HG03521 (cell line): ENCODE measurements around the gene SSH2.
"Not testable (repeated sequence)": the region's sequence is repeated elsewhere in the genome, so short reads cannot be mapped to it uniquely, and the experiment has no call there.

Experiments used
- ATAC-seq: cut with Tn5 transposase; IDR thresholded peaks from one replicate; pipeline ENCODE4 v1.9.1; 2021; ENCODE audit warnings: mild to moderate bottlenecking, moderate library complexity; ENCODE audit not compliant: unreplicated experiment

Gene SSH2

DNA sequence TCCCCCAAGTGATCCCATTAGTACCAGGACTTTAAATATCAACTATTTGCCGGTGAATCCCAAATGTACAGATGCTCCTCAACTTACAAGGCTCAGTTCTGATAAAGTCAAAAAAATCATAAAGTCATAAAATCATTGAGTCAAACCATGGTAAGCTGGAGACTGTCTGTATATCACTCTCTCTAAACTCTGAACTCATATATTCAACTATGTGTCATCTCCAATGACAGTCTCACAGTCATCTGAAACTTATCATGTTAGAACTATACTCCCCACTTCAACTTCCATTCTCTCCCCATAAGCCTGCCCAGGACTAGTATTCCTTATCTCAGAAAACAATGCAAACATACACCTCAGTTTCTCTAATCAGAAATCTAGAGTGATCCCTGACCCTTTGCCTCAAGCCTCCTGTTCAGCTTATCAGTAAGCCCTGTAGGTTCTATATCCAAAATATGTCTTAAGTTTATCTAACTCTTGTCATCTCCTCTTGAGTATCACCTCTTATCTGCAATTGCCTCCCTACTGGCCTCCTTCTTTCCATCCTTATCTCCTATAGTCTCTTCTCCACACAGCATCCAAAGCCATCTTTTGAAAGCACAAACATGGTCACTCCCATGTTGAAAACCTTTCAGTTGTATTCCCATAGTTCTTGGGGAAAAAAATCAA is 55.0 kb downstream of the SSH2 start:
- no peak for ATAC-seq

DNA sequence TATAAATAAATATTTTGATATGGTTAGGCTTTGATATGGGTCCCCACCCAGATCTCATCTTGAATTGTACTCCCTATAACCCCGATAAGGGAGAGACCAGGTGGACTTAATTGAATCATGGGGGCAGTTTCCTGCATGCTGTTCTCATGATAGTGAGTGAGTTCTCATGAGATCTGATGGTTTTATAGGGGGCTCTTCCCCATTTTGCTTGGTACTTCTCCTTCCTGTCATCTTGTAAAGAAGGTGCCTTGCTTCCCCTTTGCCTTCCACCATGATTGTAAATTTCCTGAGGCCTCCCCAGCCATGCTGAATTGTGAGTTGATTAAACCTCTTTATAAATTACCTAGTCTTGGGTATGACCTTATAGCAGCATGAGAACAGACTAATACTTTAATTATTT is 55.7 kb downstream of the SSH2 start:
- ATAC-seq = not testable (repeated sequence)

DNA sequence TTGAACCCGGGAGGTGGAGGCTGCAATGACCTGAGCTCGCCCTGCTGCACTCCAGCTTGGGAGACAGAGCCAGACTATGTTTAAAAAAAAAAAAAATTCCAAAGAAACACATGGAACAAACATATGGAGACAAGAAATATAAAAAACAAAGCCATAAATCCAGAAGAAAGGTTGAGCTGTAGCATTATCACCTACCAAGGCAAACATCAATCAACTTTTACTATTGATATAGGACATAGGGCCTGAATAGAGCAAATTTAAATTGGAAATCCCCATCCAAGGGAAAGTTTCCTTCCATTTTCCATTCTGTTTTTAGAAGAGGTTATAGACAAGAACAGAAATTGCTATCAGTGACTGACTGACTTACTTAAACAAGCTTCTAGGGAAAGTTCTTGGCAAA is 56.6 kb downstream of the SSH2 start:
- no peak for ATAC-seq

DNA sequence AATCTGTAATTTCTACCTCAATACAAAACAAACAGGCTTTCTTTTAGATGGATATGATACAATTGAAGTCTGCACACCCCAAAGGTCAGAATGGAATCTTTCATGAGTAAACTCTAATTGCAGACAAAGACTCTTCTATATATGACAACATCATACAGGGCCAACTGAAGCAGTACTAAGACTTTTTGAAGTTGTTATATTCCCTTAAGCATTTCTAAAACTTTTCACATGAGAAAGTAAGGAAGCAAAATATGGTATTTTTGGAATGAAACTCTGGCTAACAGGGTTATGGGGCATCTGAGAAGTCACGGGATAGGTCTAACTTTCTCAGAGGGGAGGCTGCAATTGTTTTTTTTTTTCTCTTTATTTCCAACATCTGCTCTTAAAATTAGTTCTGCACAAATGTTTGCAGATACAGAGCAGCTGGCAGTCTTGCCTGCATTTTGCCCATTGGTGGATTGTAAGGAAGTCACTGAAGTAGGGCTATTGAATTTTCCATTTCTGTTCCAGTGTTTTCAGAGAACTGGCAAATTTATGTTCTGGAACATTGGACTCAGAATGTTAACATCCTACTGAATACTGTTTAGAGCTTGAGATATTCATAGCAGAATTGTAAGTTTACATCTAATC is 59.1 kb downstream of the SSH2 start:
- no peak for ATAC-seq

DNA sequence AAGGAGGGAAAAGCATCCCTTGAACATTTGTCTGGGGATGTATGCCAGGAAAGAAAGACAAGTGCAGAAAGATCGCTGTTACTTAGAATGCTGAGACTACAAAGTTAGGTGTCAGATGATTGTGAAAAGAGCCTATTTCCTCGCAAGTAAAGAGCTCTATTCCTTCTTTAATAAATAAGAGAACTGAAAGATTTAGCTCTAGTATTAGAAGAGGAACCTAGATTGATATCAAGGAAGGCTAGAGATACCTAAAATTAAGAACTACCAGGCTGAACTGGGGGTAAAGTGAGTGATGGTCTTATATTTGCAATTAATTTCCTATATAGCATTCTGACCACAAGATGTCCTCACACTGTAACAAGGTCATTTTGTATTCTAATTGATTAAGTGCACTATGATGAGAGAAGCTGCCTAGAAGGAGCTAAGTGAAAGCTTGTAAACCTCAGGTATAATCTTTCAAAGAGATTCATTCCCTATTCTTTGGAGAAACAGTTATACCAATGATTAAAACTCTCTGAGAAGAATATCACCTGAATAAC is 62.3 kb downstream of the SSH2 start:
- ATAC-seq = no peak

DNA sequence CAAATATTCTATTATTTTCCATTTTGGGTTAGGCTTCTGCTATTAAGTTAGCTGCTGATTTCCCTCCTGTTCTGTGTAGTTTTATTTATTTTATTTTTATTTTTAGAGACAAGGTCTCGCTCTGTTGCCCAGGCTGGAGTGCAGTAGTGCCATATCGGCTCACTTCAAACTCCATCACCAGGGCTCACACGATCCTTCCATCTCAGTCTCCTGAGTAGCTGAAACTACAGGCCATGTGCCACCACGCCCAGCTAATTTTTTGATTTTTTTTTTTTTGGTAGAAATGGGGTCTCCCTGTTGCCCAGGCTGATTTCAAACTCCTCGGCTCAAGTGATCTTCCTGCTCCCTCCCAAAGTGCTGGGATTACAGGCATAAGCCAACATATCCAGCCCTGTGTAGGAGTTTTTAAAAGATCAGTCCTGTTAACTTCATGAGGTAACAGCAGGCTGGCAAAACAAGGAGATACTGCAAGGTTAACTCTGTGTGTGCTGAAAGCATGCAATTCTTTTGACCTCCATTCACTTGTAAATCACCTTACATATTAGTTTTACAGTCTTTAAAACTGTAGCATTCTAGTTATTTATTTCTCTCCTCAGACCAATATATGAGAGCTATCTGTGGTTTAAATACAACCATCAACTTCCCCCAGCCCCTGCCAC is 63.2 kb downstream of the SSH2 start:
- no peak for ATAC-seq

DNA sequence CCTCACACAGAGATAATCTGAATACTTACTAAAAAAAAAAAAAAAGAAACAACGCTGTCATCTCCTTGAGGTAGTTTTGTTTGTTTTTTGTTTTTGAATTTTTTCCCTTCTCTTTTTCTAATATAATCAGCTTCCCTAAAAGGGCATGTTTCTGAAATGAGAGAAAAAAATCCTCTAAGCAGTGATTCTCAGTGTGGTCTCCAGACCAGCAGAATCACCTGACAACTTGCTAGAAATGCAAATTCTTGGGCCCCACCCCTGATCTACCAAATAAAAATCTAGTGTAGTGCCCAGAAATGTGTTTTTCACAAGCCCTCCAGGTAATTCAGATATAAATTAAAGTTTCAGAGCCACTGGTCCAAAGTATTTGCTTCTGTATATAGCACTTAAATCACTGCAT is 65.4 kb downstream of the SSH2 start:
- no peak for ATAC-seq

DNA sequence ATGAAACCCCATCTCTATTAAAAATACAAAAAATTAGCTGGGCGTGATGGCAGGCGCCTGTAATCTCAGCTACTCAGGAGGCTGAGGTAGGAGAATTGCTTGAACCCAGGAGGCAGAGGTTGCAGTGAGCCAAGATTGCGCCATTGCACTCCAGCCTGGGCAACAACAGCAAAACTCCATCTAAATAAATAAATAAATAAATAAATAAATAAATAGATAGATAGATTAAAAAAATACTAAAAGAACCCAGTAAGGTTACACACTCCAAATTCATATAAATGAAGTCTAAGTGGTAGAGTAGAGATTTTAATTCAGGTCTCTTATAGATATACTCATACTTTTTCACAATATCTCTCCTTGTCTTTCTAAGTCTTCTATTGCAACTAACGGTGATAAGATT is 65.9 kb downstream of the SSH2 start:
- ATAC-seq = not testable (repeated sequence)

DNA sequence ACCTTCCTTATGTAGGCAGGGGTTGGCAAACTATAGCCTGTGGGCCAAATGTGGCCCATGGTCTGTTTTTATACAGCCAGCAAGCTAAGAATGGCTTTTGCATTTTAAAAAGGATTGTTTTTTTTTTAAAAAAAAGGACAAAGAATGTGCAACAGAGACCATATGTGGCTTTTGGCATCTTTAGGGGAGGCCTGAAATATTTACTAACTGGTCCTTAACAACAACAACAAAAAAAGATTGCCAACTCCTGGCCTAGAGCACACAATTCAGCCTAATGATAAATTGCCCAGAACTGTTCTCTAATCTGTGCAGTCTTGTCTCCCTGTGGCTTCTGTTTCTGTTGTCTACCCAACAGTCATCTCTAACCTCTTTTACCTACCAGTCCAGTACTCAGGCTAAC is 67.1 kb downstream of the SSH2 start:
- no peak for ATAC-seq

DNA sequence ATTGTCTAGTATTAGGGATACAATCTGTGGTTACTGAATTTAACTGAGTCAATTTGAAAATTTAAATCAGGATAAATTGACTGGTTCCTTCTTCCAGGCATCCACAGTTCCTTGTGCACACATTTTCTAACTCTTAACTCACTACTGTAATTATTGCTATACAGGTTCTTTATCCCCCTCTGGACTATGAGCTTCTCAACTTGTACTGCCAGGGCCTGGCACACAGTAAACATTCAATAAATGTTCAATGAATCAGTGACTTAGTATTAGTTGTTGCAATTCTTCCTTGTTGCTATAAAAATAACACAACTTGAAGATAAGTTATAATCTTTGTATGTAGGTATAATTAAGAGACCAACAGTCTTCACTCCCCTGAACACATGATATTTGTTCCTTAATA is 67.9 kb downstream of the SSH2 start:
- no peak for ATAC-seq

DNA sequence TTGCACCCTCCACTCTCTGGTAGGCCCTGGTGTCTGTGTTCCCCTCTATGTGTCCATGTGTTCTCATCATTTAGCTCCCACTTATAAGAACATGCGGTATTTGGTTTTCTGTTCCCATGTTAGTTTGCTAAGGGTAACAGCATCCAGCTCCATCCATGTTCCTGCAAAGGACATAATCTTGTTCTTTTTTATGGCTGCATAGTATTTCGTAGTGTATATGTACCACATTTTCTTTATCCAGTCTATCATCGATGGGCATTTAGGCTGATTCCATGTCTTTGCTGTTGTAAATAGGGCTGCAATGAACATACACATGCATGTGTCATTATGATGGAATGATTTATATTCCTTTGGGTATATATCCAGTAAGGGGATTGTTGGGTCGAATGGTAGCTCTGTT is 70.6 kb downstream of the SSH2 start:
- not testable (repeated sequence) for ATAC-seq

DNA sequence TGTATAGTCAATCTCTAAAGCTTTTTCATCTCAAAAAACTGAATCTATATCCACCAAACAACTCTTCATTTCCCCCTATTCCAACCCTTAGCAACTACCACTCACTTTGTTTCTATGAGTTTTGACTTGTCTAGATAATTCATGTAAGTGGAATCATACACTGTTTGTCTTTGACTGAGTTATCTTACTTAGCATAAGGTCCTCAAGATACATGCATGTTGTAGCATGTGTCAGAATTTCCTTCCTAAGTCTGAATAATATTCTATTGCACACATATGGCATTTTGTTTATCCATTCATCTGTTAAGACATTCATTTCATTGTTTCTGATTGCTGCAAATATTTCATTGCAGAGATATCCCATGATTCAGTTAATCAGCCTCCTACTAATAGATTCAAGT is 72.2 kb downstream of the SSH2 start:
- no peak for ATAC-seq

DNA sequence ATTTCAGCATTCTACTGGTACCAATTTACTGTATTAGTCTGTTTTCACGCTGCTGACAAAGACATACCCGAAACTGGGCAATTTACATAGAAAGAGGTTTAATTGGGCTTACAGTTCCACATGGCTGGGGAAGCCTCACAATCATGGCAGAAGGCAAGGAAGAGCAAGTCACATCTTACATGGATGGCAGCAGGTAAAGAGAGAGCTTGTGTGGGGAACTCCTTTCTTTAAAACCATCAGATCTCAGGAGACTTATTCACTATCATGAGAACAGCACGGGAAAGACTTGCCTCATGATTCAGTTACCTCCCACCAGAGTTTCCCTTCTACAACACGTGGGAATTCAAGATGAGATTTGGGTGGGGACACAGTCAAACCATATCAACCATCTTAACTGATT is 72.9 kb downstream of the SSH2 start:
- not testable (repeated sequence) for ATAC-seq

DNA sequence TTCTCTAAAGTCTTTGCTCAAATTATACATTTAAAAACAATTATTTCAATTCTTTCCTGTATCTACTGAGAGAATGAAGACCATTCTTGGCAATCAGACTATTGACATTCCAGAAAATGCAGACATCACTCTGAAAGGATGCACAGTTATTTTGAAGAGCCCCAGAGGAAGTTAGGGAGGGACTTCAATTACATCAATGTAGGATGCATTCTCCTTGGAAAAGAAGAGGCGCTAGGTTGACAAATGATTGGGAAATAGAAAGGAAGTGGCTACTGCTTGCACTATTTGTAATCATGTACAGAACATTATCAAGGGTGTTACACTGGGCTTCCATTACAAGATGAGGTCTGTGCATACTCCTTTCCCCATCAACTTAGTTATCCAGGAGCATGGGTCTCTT is 74.3 kb downstream of the SSH2 start:
- no peak for ATAC-seq

DNA sequence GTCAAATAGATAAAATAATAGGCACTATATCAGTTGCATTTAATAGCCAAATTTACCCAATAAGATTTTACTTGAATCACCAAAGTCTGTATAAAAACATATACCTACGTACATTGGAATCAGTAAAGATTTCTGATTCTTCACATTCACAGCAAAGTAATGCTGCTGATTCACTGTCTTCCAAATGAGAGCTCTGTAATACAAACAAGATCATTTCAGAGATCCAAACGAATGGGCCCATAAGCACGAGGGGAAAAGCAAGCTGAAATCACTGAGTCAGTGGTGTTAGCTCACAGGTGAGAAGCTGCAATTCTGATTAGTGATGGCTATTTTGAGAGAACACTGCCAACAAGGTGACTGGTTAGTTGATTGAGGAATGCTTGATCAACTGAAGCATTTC is 81.3 kb downstream of the SSH2 start:
- ATAC-seq = no peak

DNA sequence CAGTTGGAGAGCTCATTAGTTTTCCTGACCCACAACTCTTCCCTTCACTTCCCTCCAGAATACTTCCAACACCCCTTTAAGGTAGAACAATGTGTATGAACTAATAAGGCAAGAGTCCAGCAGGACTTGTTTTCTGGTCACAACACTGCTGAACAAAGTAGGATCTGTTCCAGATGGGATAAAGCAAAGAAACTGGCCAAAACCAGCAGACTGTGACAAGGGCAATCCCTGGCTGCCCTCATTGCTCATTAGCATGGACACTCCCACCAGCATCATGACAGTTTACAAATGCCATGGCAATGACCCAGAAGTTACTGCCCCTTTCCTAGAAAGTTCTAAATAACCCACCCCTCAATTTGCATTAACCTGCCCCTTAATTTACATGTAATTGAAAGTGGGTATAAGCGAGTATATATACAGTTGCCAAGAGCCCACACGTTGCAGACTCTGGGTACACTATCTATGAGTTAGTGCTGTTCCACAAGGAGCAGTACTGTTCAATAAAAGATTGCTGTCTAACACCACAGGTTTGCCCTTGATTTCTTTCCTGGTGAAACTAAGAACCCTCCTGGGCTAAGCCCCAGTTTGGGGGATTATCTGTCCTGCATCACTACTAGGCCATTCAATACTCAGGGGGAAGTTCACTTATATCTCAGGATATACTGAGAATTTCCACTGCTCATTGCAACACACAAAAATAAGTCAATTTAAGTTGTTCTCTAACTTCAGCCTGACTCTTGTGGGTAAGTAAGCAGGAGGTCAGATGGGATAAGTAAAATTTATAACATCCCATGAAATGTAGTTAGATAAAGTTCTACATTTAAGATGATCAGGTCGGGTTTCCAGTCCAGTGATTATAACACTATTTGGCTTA is 82.3 kb downstream of the SSH2 start:
- no peak for ATAC-seq

DNA sequence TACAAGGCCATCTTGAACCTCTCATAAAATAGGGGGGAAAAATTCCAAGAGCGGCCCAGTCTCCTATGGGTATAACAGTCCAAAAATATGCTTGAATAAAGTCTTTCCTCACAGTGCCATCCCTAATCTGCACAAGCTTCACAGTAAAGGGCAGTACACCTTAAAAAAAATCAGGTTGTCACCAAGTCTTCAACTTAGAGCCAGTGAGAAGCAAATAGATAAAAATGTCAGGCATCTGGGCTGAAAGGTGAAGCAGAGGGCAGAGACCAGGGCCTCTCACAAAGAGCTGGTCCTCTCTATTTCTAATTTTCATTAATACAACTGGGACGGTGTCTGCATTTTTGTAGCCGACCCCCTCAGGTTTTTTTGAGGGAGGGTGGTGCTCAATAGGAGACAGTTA is 82.9 kb downstream of the SSH2 start:
- ATAC-seq = no peak

DNA sequence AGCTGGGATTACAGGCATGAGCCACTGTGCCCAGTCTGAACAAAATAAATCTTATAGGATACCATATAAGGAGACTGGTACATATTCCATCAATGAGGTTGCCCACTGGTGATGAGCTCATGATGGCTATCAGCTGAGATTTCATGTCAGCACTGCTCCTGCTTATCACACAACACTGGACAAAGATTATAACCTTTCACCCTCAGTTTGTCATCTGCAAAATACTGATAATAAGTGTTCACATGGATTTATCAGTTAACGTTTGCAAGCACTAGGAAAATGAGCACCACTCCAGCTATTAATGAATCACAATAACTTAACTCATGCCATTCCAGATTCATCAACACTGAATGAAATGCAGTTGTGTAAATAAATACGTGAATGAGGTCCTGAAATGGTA is 83.7 kb downstream of the SSH2 start:
- ATAC-seq = no peak

DNA sequence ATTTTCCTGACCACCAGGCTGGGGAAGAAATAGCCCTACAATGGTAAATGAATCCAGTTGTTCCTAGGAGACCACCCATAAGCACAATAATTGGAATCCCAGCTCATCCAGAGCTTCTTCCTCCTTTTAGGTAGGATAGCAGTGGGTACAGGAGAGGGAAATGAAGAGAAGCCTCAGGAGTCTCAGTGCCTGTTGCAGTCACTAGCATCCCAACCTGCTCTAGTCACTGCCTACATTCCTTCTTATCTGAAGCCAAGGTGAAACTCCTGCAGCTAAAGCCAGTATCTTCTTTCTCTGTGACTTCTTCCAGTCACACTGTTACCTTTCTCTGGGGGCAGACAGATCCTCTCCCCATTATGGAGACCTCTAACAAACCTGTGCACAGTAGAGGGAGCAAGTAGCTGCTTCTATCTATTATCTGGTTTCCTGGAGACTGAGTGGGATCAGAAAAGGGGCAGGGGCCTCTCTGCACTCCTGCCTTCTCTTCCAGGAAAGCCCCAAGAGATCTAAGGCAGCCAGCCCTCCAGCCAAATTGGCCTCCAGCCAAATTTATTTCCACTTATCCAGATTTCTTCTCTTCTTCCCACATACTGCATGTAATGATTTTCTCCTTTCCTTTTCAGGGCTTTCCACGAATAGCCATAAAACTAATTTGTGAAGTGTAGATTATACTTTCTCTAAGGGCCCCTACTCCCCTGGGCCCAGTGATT is 85.5 kb downstream of the SSH2 start:
- ATAC-seq = no peak

DNA sequence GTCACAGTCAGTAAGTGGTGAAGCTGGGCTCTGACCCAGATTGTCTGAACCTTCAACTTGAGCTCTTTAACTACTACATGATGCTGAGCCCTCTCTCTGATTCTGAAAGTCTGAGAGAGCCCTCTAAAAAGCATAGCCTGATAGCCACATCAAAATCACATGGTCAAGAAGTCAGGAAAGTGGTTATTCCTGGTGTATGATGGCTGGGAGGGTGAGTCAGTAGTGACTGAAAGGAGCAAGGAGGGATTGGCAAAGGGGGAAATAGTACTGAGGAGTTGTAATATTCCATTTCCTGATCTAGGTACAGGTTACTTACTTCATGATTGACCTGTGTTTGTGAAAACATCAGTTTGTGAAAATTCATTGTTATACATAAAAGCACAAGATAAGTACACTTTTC is 89.1 kb downstream of the SSH2 start:
- no peak for ATAC-seq

DNA sequence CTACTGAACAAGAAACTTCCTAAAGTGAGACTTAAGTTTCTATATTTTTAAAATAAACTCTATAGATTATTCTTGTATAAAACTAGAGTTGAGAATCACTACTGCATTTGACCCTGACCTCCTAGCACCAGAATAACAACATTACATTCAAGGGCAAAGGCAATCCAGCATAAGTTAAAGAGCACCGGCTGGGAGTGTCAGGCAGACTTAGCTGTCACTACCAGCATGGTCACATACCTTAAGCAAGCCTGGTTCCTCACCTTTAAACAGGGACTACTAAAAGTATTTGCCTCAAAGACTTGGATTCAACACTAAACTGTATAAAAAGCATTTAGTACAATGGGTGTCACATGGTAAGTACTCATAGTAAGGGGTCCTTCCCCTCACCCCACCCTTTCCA is 90.4 kb downstream of the SSH2 start:
- no peak for ATAC-seq
